Kidney capillary endothelial cell (primary cell): ENCODE measurements around the gene CRTAC1.

Source experiments
- DNase-seq: peaks from one replicate; pipeline ENCODE4 v3.0.0-alpha.2; 2018; ENCODE audit warnings: low spot score

The CRTAC1 gene

DNA sequence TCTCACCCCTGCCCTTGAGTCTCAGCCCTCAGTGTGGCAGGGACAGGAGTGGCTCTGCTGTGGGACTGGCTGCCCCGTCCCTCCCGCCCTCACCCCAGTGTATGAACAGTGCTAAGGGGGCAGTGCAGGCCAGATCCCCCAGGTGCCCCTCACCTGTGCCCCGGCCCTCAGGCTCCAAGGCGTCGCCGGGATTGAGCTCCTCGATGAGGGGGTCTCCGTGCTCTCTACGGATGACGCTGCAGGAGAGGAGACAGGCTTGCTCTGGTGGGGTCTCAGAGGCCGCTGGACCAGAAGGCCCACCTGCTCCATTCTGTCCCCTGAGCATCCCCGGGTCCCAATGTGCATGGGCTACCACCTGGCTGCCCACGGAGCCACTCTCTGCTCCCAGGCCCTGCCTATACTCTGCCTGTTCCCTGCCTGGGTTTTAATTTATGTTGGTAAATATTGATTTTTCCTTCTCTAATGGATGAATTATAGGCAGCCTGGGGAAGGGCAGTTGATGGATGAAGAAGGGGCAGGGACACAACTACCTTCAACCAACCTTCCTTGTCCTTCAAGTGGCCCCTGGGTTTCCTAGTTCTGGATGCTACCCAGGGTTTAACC lies 133.6 kb downstream of the CRTAC1 start:
- DNase-seq, result no peak

DNA sequence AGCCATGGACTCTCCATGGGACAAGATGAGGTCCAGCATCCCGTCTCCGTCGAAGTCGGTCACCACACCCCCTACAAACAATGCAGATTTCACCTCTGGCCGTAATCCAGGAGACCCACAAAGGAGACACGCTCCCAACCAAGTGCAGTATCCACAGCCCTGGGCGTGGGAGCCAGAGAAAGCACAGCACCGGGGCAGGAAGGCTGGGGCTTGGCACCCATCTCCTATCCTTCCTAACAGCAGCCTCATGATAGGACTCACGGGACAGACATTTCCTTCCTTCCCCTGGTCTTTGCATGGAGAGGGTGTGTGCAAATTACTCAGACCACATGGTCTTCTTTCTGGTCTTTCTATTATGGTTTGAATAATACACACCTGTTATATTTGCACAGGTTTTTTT lies 134.5 kb downstream of the CRTAC1 start:
- peak; percentile 19 for DNase-seq

DNA sequence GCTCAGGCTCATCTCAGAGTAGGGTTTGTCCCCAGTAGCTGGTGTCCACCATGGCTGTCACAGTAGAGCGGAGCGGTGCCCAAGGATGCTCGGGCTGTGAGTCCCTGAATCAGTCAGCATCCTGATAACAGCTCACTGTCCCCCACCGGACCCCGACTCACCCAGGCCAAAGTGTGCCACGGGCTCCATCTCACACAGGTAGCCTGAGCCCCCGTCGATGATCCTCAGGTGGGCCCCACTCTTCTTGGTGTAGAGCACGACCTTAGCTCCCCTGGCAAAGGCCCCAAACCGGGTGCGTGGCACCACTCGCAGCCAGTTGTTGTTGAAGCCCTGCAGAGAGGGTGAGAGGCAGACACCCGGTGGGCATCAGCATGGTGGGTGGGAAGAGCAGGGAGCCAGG lies 135.3 kb downstream of the CRTAC1 start:
- no peak for DNase-seq

DNA sequence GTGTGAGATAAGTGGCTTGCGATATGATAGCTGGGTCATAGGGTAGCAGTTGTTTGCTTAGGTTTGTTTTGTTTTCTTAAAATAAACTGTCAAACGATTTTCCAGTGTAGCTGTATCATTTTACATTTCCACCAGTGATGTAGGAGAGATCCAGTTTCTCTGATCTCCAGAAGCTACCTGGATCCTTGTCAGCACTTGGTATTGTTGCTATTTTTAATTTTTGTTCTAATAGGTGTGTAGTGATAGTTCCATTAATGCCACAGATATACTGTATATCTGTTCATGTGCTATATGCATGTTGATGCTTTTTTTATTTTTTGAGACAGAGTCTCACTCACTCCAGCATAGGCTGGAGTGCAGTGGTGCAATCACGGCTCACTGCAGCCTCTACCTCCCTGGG lies 136.3 kb downstream of the CRTAC1 start:
- DNase-seq, result no peak

GRCh38 chr10:97892939-97893338 lies 137.5 kb downstream of the CRTAC1 start:
- DNase-seq, result no peak

GRCh38 chr10:97892506-97892905 lies 137.9 kb downstream of the CRTAC1 start:
- no peak for DNase-seq

- DNase-seq, result no peak
Measured at GRCh38 chr10:97891497-97892167, 138.8 kb downstream of the CRTAC1 start.

DNA sequence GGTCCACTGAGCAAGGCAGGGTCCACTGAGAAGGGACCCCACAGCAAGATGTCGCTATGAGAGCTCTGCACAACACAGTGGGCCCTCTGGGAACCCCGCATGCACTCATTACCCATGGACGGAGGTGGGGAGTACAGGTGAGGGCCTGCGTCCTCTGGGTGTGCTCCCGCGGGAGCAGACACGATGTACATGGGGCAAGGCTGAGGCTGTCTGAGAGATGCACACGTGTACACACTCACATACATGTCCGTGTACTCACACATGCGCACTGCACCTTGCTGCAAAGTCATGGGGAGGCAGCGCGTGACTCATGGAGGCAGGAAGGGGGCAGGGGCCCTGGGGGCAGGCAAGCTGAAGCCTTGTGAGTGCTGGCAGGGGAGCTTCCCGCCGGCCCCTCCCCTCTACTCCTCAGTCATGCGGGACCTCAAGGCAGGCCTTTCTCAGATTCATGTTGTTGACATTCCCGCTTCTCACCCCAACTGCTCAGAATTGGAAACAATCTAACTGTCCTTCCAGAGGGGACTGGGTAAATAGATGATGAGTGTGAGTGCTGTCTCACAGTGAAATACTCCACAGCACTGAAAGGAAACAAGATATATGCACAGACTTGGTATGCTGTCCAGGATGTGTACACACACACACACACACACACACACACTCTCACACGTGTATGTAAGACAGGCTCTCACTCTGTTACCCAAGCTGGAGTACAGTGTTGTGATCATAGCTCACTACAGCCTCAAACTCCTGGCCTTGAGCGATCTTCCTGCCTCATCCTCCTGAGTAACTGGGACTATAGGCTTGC lies 140.8 kb downstream of the CRTAC1 start:
- no peak for DNase-seq

DNA sequence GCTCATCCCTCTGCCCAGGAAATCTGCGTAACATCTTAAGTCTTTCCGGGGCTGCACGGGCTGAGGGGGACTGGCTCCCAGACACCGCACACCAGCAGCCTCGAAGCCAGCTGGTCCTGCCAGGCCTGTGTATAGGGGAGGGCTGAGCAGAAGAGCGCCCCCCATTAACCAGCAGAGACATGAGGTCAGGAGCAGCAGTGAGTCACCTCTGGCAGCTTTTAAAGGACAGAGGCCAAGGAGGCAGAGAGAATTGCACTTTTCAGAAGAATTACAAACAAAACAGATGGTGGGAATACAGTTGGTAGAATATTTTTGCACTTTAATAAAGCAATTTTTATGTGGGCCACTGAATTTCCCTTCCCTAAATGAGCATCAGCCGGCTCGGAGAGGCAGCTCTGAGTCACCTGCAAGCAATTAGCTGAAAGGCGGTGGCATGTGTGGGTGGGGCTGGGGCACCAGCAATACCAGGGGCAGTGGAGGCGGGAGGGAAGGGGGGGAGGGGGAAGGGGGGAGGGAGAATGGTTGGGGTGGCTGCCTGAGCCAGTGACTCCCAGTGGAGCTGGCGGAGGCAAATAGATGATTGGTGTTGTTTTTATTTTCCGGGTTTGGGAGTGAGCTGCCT lies 141.7 kb downstream of the CRTAC1 start:
- DNase-seq, result no peak

DNA sequence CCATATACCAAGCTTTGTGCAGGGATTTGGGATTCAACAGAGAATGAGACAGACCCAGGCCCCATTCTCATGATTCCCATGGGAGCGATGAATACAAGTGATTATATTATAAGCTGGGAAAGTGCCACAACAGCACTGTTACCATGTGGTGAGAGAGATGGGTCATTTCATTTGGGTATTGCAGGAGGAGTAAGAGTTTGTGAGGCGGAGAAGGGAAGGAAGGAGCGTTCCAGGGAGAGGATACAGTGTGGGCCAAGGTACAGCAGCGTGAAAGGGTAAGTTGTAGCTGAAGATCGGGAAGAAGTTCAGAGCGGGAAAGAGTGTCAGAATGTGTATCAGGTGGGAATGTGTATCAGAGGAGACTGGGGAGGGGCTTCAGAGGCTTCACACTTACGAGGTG lies 142.3 kb downstream of the CRTAC1 start:
- no peak for DNase-seq

DNA sequence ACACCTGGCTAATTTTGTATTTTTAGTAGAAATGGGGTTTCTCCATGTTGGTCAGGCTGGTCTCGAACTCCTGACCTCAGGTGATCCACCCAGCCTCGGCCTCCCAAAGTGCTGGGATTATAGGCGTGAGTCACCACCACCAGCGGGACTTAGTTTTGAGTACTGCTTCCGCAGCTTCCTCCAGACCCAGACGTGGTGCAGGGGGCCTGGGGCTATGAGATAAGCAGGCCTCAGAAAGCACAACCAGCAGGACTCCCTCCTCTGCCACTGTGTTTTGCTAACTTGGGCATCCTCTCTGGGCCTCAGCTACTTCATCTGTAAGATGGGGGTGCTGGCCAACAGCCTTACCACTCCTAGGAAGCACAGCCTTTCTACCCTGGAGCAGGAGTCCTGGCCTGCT lies 143.0 kb downstream of the CRTAC1 start:
- no peak for DNase-seq

- no peak for DNase-seq
Measured at GRCh38 chr10:97886286-97886685, 144.1 kb downstream of the CRTAC1 start.

DNA sequence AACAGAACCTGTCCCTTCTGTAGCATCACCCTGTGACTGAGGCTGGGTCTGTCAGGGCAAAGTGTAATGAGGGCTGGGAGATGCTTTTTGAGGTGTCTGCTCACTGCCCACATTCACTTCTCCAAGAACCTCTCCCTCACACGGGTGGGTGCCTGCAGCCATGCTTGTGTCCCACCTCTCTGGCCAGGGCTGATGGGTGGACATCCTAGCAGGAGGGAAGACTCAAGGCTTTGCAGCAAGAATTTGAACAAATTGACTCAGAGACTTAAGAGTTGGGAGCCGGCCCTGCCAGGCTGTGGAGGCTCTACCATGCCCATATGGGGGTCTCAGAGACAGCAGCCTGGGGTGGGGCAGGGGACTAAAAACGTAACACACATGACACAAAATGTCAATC lies 147.3 kb downstream of the CRTAC1 start:
- DNase-seq, result no peak

GRCh38 chr10:97882142-97883091 lies 148.0 kb downstream of the CRTAC1 start:
- no peak for DNase-seq

- no peak for DNase-seq
Measured at GRCh38 chr10:97880109-97880508, 150.3 kb downstream of the CRTAC1 start.

- DNase-seq, result no peak
Measured at GRCh38 chr10:97879241-97879640, 151.2 kb downstream of the CRTAC1 start.

DNA sequence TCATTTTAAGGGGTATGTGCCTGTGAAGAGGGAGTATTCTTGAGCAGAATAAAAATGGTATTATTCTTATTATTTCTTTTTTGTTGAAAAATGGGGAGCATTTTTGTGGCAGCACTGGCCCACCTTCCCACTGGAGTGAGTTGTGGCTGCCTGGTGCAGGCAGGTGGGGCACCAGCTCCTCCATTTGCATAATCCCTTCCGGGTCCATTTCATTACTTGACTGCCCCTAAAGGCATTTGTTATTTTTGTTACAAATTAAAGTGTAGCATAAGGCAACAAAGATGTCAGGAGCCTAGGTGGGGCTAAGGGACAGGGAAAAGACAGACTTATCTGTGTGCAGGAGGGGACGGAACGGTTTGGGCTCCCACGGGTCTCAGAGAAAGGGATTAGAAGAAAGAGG lies 154.0 kb downstream of the CRTAC1 start:
- no peak for DNase-seq

GRCh38 chr10:97875391-97875790 lies 155.0 kb downstream of the CRTAC1 start:
- no peak for DNase-seq

DNA sequence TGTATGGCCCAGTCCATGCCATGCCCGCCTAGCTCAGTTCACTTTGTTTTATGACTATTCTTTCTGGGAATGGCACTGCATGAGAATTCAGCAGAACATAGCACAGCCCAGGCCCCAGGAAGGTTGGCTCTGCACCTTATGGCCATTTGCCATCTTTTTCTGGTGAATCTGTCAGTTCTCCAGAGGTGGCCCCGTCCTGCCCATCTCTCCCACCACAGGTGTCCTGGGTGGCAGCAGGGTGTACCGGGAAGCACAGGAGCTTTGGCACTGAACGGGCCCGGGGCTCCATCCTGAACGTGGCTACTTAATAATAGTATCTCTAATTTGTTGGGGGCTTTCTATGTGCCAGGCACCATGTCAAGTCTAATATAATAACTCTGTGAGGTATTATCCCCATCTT lies 156.1 kb downstream of the CRTAC1 start:
- DNase-seq, result no peak

GRCh38 chr10:97873569-97873968 lies 156.9 kb downstream of the CRTAC1 start:
- no peak for DNase-seq

DNA sequence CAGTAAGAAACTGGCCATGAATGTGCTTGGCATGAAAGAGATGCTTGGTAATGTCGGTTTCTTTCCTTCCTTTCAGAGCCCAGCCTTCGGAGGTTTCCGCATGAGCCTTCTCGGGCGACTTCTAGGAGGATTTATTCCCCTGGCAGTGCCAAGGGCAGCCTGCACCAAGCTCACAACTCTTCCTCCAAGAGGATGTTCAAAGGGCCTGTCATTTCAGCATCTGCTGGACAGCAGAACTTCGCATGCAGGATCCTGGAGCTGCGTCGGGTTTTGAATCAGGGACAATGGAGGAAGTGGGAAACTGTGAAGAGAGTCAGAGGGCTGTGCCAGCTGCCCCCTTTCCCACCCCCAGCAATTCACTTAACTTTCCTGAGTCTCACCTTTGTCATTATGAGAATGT lies 159.4 kb downstream of the CRTAC1 start:
- DNase-seq, result no peak
